VCaP (cell line): ENCODE measurements around the gene HDGF.

Experiments
- H3K27ac ChIP-seq: fragments of 450-650 bp; 2 replicates; pipeline ENCODE4 v1.5.1; 2017
- TF ChIP-seq, protein P1 (sequence below): fragments of 450-650 bp; conservative IDR thresholded peaks from 2 replicates; pipeline ENCODE4 v1.5.1; 2017; ENCODE audit warnings: mild to moderate bottlenecking, moderate library complexity

The HDGF gene

GRCh38 chr1:156751451-156751756 is at the start of gene HDGF:
HDGF (minus strand) TSS chr1:156751675; CDS start chr1:156751429, 246 bp downstream.
- H3K27ac ChIP-seq, result peak within 1 kb of the TSS; percentile 97
- TF ChIP-seq, protein P1, sequence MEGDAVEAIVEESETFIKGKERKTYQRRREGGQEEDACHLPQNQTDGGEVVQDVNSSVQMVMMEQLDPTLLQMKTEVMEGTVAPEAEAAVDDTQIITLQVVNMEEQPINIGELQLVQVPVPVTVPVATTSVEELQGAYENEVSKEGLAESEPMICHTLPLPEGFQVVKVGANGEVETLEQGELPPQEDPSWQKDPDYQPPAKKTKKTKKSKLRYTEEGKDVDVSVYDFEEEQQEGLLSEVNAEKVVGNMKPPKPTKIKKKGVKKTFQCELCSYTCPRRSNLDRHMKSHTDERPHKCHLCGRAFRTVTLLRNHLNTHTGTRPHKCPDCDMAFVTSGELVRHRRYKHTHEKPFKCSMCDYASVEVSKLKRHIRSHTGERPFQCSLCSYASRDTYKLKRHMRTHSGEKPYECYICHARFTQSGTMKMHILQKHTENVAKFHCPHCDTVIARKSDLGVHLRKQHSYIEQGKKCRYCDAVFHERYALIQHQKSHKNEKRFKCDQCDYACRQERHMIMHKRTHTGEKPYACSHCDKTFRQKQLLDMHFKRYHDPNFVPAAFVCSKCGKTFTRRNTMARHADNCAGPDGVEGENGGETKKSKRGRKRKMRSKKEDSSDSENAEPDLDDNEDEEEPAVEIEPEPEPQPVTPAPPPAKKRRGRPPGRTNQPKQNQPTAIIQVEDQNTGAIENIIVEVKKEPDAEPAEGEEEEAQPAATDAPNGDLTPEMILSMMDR, result no peak

DNA sequence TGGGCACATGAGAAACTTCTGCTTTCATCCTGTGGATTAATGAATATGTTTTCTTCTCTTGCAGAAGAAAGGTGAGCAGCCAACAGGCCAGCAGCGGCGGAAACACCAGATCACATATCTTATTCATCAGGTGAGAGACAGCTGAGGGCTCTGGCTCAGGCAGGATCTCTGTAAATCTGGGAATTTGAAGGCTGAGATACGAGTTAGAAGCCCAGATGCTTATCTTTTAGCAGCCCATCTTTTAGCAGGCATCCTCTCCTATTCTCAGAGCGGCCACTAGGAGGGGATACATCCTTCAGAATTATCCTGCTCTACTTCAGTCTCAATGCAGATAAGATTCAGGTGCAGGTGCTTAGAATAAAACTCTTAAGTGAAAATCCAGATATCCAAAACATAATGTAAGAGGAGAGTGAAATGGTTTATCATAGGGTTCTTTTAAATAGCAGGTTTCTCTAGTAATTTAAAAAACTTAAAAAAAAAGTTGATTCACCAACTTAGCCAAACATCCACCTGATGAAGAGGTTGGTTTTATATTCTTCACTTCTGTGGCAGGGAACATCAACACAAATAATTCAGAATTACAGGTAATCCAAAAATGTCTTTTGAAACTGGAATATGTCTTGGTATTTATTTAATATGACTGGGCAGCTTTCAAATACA is 45.9 kb upstream of the HDGF start:
- TF ChIP-seq, protein P1, result peak; percentile 86
- no peak overlapping the region for H3K27ac ChIP-seq

- no peak overlapping the region for H3K27ac ChIP-seq
- TF ChIP-seq, protein P1, result no peak
Measured at GRCh38 chr1:156796340-156797097, 45.0 kb upstream of the HDGF start.

- H3K27ac ChIP-seq, result no peak overlapping the region
- TF ChIP-seq, protein P1, result no peak
Measured at GRCh38 chr1:156795787-156796186, 44.3 kb upstream of the HDGF start.

DNA sequence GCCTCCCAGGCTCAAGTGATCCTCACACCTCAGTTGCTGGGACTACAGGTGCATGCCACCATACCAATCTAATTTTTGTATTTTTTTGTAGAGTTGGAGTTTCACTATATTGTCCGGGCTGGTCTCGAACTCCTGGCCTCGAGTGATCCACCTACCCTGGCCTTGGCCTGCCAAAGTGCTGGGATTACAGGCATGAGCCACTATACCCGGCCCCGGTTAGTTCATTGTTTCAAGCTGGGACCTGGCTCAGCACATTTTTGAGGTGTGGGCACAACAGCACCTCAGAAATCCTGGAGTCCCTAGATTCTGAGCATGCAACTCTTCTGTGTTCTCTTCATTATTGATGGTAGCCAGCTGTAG is 43.9 kb upstream of the HDGF start:
- no peak overlapping the region for H3K27ac ChIP-seq
- TF ChIP-seq, protein P1, result no peak

GRCh38 chr1:156794506-156795373 is 43.3 kb upstream of the HDGF start:
- TF ChIP-seq, protein P1, result no peak
- H3K27ac ChIP-seq, result no peak overlapping the region
